Upper lobe of left lung (tissue), 4 donors: ENCODE results near the gene HAAO.

Experiments
- CTCF ChIP-seq, 6 experiments: fragments of 450-650 bp in 4 of 6; fragments of 200-600 bp in 2 of 6; sonication (generic) in 2 of 6; IDR thresholded peaks; one replicate each; pipeline ENCODE4 v1.5.1; 2016 to 2019; ENCODE audit warnings: antibody characterized with exemption in 6 of 6
- EP300 ChIP-seq, 4 donors: sonication (generic); formaldehyde crosslinking; IDR thresholded peaks; one replicate each; pipeline ENCODE4 v1.5.1; 2017; ENCODE audit warnings: antibody characterized with exemption in 4 of 4, control low read depth in 2 of 4
- POLR2A ChIP-seq, 4 donors: fragments of 450-650 bp; IDR thresholded peaks; one replicate each; pipeline ENCODE4 v1.5.1; 2016 to 2017; ENCODE audit warnings: antibody characterized with exemption in 4 of 4, mild to moderate bottlenecking in 2 of 4
- POLR2AphosphoS5 ChIP-seq, 2 donors: sonication (generic); formaldehyde crosslinking; IDR thresholded peaks; one replicate each; pipeline ENCODE4 v1.5.1; 2017; ENCODE audit warnings: antibody characterized with exemption in 2 of 2

- TF ChIP-seq POLR2AphosphoS5 (IDR thresholded peaks at IDR 0.05) (no peak), CTCF (IDR thresholded peaks at IDR 0.05) (no peak), POLR2A (IDR thresholded peaks at IDR 0.05) (no peak), EP300 (IDR thresholded peaks at IDR 0.05) (no peak)
Measured at GRCh38 chr2:42723465-42723864, 68.9 kb downstream of the HAAO start.
